ENCODE measurements around the gene OLFML2B. TPM values are rescaled to one million over a fixed set of nuclear protein-coding genes. Genes with fewer than 3 reads are reported as not detected.

The OLFML2B gene
- total and polyA plus RNA-seq, 2 of the 4 experiments (the other 2 are of a cell fraction): 0.36 to 0.74 TPM

DNA sequence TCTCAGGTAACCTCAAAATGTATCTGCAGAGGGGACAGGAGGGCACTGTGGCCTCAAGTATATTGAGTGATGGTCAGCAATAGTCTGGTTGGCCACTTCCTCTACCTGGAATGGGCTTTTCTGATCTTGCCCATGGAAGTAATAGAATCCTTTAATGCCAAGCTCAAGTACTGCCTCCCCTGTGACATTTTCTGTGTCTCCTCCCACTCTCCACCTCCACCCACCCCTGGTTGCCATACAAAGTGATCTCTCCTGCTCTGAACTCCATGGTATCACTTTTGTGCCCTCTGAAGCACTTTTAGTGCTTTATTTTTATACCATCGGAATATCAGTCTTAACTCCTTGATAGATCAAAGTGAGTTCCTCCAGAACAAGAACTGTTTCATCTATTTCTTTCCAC, 36.6 kb upstream of the OLFML2B start:
- Histone ChIP-seq H2BK5ac (ENCODE audit: low read depth, low read length, poor library complexity, severe bottlenecking) (no peak overlapping the region), H3K36me3 (ENCODE audit: control insufficient read depth, insufficient read depth, low read length) (no peaks in the 10 kb centered on the region), H3K4me2 (ENCODE audit: low read depth, low read length) (no peak overlapping the region), H3K4me1 (ENCODE audit: control insufficient read depth, insufficient read depth, low read length) (peaks cover 1% of the 10 kb centered on the region; the same call in 1 of the 2 replicates), H2BK20ac (ENCODE audit: low read depth, low read length) (no peak overlapping the region), H3K79me1 (ENCODE audit: low read depth in 1 of 2, low read length in 2 of 2) (no peaks in the 10 kb centered on the region), H4K20me1 (ENCODE audit: insufficient read depth, low read length) (no peaks in the 10 kb centered on the region), H2AK9ac (replicated peaks; ENCODE audit: low read depth, low read length, poor library complexity) (no peak overlapping the region), H2AFZ (replicated peaks; ENCODE audit: low read length, poor library complexity) (no peak overlapping the region), H2BK15ac (ENCODE audit: low read depth, low read length) (no peak overlapping the region), H2AK5ac (ENCODE audit: low read depth, low read length) (no peak overlapping the region), H4K5ac (ENCODE audit: low read depth, low read length) (no peak overlapping the region), H3K4me3 (ENCODE audit: insufficient read depth, low read depth, low read length) (no peak overlapping the region), H4K8ac (ENCODE audit: low read depth in 2 of 2, low read length in 2 of 2) (no peak overlapping the region), H3K9ac (ENCODE audit: low read depth, low read length) (no peak overlapping the region), H3K9me3 (ENCODE audit: control insufficient read depth, insufficient read depth, low read length) (no peaks in the 10 kb centered on the region), H3K14ac (replicated peaks; ENCODE audit: low read depth, low read length) (no peak overlapping the region), H3K4ac (ENCODE audit: low read depth, low read length) (no peak overlapping the region), H3K27me3 (ENCODE audit: control insufficient read depth, insufficient read depth, low read length) (peaks cover 14% of the 10 kb centered on the region), H3K9me1 (ENCODE audit: insufficient read depth, low read length) (no peaks in the 10 kb centered on the region), H3K27ac (ENCODE audit: insufficient read depth, low read length) (no peak overlapping the region), H4K91ac (ENCODE audit: insufficient read depth, low read depth, low read length) (no peak overlapping the region), H3K23ac (ENCODE audit: low read depth, low read length) (no peak overlapping the region), H3K56ac (ENCODE audit: extremely low read depth, insufficient read depth, low read length) (no peak overlapping the region), H3K18ac (ENCODE audit: low read depth, low read length) (no peak overlapping the region), H2BK120ac (ENCODE audit: low read depth, low read length) (no peak overlapping the region)
- DNase-seq (no peak), ATAC-seq (ENCODE audit: low read depth) (no peak)
- intact Hi-C loops (cut with micrococcal nuclease): no loop called here
- in situ Hi-C loops (cut with MboI; ENCODE audit: low sequenced_read_pairs): no loop called here
- POLR2A ChIA-PET (ENCODE audit: unreplicated experiment): no interaction called here
- dilution Hi-C loops (cut with HindIII; ENCODE audit: low sequenced_read_pairs, unreplicated experiment): no loop called here
- BruUV-seq (replicated peaks): no TSS peak
- CTCF ChIA-PET: interaction anchor here (0.6 to 0.9 kb wide), 3 partner anchors 9 to 331 kb away, joined by 3 to 4 read pairs (median 4); no protein-coding TSS in a partner anchor
- no CpG with 5 or more reads among the region's 1 CpG for WGBS, 2 experiments (ENCODE audit: extremely low coverage in 2 of 2, insufficient read length in 1 of 2)
- TF ChIP-seq POLR2A (IDR thresholded peaks at IDR 0.05; ENCODE audit: low read depth, low read length) (no peak), MAFK (IDR thresholded peaks at IDR 0.05; ENCODE audit: low read depth, low read length) (no peak), MXI1 (IDR thresholded peaks at IDR 0.05; ENCODE audit: borderline replicate concordance, low read depth, low read length) (no peak), FOS (IDR thresholded peaks at IDR 0.05; ENCODE audit: low read depth, low read length) (no peak), RAD21 (IDR thresholded peaks at IDR 0.05; ENCODE audit: low read length) (no peak), MAZ (IDR thresholded peaks at IDR 0.05; ENCODE audit: borderline replicate concordance, low read depth, low read length) (no peak), SMC3 (IDR thresholded peaks at IDR 0.05; ENCODE audit: low read depth, low read length) (no peak), CEBPB (IDR thresholded peaks at IDR 0.05; ENCODE audit: low read depth, low read length) (no peak), RCOR1 (IDR thresholded peaks at IDR 0.05; ENCODE audit: insufficient replicate concordance, low read length) (no peak), NFE2L2 (IDR thresholded peaks at IDR 0.05; ENCODE audit: low read depth, low read length) (no peak), CHD1 (IDR thresholded peaks at IDR 0.05; ENCODE audit: low read depth, low read length) (no peak)
- TF ChIP-seq, protein P1, sequence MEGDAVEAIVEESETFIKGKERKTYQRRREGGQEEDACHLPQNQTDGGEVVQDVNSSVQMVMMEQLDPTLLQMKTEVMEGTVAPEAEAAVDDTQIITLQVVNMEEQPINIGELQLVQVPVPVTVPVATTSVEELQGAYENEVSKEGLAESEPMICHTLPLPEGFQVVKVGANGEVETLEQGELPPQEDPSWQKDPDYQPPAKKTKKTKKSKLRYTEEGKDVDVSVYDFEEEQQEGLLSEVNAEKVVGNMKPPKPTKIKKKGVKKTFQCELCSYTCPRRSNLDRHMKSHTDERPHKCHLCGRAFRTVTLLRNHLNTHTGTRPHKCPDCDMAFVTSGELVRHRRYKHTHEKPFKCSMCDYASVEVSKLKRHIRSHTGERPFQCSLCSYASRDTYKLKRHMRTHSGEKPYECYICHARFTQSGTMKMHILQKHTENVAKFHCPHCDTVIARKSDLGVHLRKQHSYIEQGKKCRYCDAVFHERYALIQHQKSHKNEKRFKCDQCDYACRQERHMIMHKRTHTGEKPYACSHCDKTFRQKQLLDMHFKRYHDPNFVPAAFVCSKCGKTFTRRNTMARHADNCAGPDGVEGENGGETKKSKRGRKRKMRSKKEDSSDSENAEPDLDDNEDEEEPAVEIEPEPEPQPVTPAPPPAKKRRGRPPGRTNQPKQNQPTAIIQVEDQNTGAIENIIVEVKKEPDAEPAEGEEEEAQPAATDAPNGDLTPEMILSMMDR (conservative IDR thresholded peaks at IDR 0.05; ENCODE audit: low read depth, low read length): no peak
- TF ChIP-seq, protein P2, sequence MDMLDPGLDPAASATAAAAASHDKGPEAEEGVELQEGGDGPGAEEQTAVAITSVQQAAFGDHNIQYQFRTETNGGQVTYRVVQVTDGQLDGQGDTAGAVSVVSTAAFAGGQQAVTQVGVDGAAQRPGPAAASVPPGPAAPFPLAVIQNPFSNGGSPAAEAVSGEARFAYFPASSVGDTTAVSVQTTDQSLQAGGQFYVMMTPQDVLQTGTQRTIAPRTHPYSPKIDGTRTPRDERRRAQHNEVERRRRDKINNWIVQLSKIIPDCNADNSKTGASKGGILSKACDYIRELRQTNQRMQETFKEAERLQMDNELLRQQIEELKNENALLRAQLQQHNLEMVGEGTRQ (IDR thresholded peaks at IDR 0.05; ENCODE audit: low read depth, low read length): no peak

All from IMR-90 (cell line).